IPS DF 6.9 (cell line): Measurements from ENCODE around the gene TMEM174.

Experiments used
- DNase-seq: peaks from one replicate; pipeline ENCODE4 v3.0.0-alpha.2; 2013; ENCODE audit warnings: low read depth, low spot score
- H3K27ac ChIP-seq: one replicate; pipeline ENCODE4 v1.5.1; 2013; ENCODE audit warnings: low read length, control low read depth
- H3K27me3 ChIP-seq: 2 replicates; pipeline ENCODE4 v1.6.1; 2013; ENCODE audit warnings: mild to moderate bottlenecking, low read length; ENCODE audit not compliant: control insufficient read depth, insufficient read depth
- H3K36me3 ChIP-seq: 2 replicates; pipeline ENCODE4 v1.6.1; 2013; ENCODE audit warnings: low read length; ENCODE audit not compliant: control insufficient read depth, insufficient read depth
- H3K4me1 ChIP-seq: 2 replicates; pipeline ENCODE4 v1.6.1; 2013; ENCODE audit warnings: low read length; ENCODE audit not compliant: control insufficient read depth, insufficient read depth
- H3K4me3 ChIP-seq: 2 replicates; pipeline ENCODE4 v1.5.1; 2013; ENCODE audit warnings: mild to moderate bottlenecking, low read length
- H3K9me3 ChIP-seq: 2 replicates; pipeline ENCODE4 v1.6.1; 2013; ENCODE audit warnings: low read length, inconsistent platforms; ENCODE audit not compliant: control insufficient read depth, insufficient read depth
- WGBS: extraction: QIAGEN DNeasy Blood & Tissue Kit; methylation state at CpG from one replicate; pipeline ENCODE4 v1.1.7; 2013; ENCODE audit warnings: mixed read lengths, missing lambda C conversion rate; ENCODE audit not compliant: insufficient read length, insufficient coverage; 5-methylcytosine and 5-hydroxymethylcytosine counted together

The TMEM174 gene

GRCh38 chr5:73153513-73153912 is 19.5 kb upstream of the TMEM174 start:
- WGBS, result no CpG with 5 or more reads among the region's 7 CpGs
- H3K4me3 ChIP-seq, result no peak overlapping the region
- H3K27me3 ChIP-seq, result no peaks in the 10 kb centered on the region
- H3K9me3 ChIP-seq, result no peaks in the 10 kb centered on the region
- H3K27ac ChIP-seq, result no peak overlapping the region
- no peaks in the 10 kb centered on the region for H3K36me3 ChIP-seq
- DNase-seq, result no peak
- H3K4me1 ChIP-seq, result no peaks in the 10 kb centered on the region

GRCh38 chr5:73154208-73155006 is 18.6 kb upstream of the TMEM174 start:
- Histone ChIP-seq H3K9me3 (no peaks in the 10 kb centered on the region), H3K36me3 (no peaks in the 10 kb centered on the region), H3K4me1 (no peaks in the 10 kb centered on the region), H3K4me3 (no peak overlapping the region), H3K27ac (no peak overlapping the region), H3K27me3 (no peaks in the 10 kb centered on the region)
- no peak for DNase-seq
- WGBS, result no CpG with 5 or more reads among the region's 5 CpGs

GRCh38 chr5:73155271-73156222 is 17.4 kb upstream of the TMEM174 start:
- H3K4me1 ChIP-seq, result no peaks in the 10 kb centered on the region
- no peaks in the 10 kb centered on the region for H3K9me3 ChIP-seq
- whole genome bisulfite sequencing, result no CpG with 5 or more reads among the region's 18 CpGs
- H3K27me3 ChIP-seq, result no peaks in the 10 kb centered on the region
- H3K36me3 ChIP-seq, result no peaks in the 10 kb centered on the region
- no peak for DNase-seq
- no peak overlapping the region for H3K27ac ChIP-seq
- no peak overlapping the region for H3K4me3 ChIP-seq

DNA sequence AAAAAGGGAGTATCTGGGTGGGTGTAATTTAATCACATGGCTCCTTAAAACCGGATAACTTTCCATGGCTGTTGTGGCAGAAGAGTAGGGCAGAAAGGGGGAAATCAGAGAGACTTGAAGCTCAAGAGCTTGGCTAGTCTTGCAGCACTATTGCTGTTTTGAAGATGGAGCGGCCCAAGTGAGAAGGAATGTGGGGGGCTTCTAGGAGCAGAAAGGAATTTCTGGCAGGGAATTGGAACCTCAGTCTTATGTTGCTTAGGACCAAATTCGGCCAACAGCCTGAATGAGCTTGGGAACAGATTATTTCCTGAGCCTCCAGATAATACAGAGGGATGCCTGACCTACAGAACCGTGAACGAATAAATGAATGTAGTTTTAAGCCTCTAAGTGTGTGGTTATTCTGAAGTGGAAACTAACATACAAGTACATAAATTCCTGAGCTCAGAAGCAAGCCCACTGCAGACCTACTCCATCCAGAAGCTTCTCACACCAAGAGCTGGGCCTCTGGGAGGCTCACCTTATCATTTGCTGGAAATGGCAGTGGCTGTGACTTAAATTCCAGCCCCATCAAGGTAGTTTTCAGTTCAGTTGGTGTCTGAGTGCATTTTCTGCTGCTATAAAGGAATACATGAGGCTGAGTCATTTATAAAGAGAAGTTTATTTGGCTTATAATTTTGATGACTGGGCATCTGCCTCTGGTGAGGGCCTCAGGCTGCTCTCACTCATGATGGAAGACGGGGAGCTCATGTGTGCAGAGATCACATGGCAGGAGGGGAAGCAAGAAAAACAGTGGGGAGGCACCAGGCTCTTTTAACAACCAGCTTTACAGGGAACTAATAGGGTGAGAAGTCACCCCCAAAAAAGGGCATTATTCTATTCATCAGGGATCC is 15.3 kb upstream of the TMEM174 start:
- Histone ChIP-seq H3K4me3 (no peak overlapping the region), H3K9me3 (no peaks in the 10 kb centered on the region), H3K4me1 (no peaks in the 10 kb centered on the region), H3K27ac (no peak overlapping the region), H3K36me3 (no peaks in the 10 kb centered on the region), H3K27me3 (no peaks in the 10 kb centered on the region)
- no CpG with 5 or more reads among the region's 6 CpGs for WGBS
- no peak for DNase-seq

DNA sequence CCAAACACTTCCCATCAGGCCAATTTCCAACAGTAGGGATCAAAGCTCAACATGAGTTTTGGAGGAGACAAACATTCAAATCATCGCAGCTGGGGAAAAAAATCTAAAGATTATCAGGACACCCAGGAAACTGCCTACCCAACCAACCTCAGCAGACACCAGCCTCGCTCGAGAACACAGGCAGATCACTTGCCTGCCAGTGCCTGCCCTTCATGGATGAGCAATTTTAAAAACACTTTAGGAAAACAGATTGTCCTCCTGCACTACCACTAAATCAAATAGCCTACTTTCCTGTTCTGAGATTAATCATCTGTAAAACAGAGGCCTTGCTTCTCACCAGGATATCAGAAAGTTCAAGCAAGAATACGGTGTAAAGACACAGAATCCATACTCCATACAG is 14.7 kb upstream of the TMEM174 start:
- DNase-seq, result no peak
- H3K36me3 ChIP-seq, result no peaks in the 10 kb centered on the region
- WGBS, result no CpG with 5 or more reads among the region's 4 CpGs
- H3K27ac ChIP-seq, result no peak overlapping the region
- no peaks in the 10 kb centered on the region for H3K4me1 ChIP-seq
- H3K4me3 ChIP-seq, result no peak overlapping the region
- H3K9me3 ChIP-seq, result no peaks in the 10 kb centered on the region
- H3K27me3 ChIP-seq, result no peaks in the 10 kb centered on the region

- H3K9me3 ChIP-seq, result no peaks in the 10 kb centered on the region
Measured at GRCh38 chr5:73160239-73160671, 12.7 kb upstream of the TMEM174 start.

DNA sequence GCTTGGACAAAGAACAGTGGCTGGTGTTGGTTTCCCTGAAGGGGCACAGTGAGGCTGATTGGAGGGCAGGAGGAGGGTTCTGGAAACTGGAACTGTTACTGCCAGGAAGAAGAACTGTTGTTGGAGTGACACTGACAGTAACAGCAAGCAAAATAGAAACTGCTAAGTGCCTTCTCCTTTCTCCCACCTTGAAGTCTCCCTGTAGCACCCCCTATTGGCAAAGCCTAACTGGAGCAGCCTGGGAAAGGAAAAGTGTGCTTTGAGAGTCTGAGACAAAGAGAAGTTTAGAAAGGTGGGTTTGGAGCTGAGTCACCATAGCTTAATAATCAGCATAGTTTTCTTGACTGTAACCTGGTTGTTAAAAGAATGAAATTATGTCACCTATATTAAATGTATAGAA is 2.5 kb upstream of the TMEM174 start:
- Histone ChIP-seq H3K27me3 (no peaks in the 10 kb centered on the region), H3K4me1 (0 out of 2 replicates have a peak, but pooled peaks cover 1% of the 10 kb centered on the region), H3K9me3 (no peaks in the 10 kb centered on the region), H3K4me3 (no peak overlapping the region), H3K36me3 (no peaks in the 10 kb centered on the region), H3K27ac (no peak overlapping the region)
- DNase-seq, result peak; percentile 57

More at GRCh38 chr5:73160239-73160671, 12.7 kb upstream of the TMEM174 start:
- Histone ChIP-seq H3K4me3 (no peak overlapping the region), H3K27ac (no peak overlapping the region), H3K36me3 (no peaks in the 10 kb centered on the region), H3K4me1 (no peaks in the 10 kb centered on the region), H3K27me3 (no peaks in the 10 kb centered on the region)
- WGBS, result 100% methylated on average over 1 of the region's 4 CpGs
- DNase-seq, result no peak

- H3K27ac ChIP-seq, result no peak overlapping the region
- H3K4me3 ChIP-seq, result no peak overlapping the region
- no peak for DNase-seq
- 0 out of 2 replicates have a peak, but pooled peaks cover 1% of the 10 kb centered on the region for H3K4me1 ChIP-seq
- no peaks in the 10 kb centered on the region for H3K36me3 ChIP-seq
- H3K27me3 ChIP-seq, result no peaks in the 10 kb centered on the region
- no peaks in the 10 kb centered on the region for H3K9me3 ChIP-seq
Measured at GRCh38 chr5:73171495-73171894, 1.5 kb upstream of the TMEM174 start.

GRCh38 chr5:73174100-73174815 is 1.3 kb downstream of the TMEM174 start:
- no peak overlapping the region for H3K4me3 ChIP-seq
- no peak for DNase-seq
- WGBS, result no CpG with 5 or more reads among the region's 8 CpGs
- no peak overlapping the region for H3K27ac ChIP-seq
- H3K9me3 ChIP-seq, result no peaks in the 10 kb centered on the region
- no peaks in the 10 kb centered on the region for H3K36me3 ChIP-seq
- H3K4me1 ChIP-seq, result 0 out of 2 replicates have a peak, but pooled peaks cover 1% of the 10 kb centered on the region
- no peaks in the 10 kb centered on the region for H3K27me3 ChIP-seq
